Stimulated activated CD4-positive, alpha-beta T cell treated with anti-CD3 and anti-CD28 coated beads, Interleukin-1b, Interleukin-23, amount 100 ng/mL, for 1 hour (primary cell): ENCODE data around the gene CHAC1.

ENCODE experiments used
- DNase-seq, 2 donors: peaks; one replicate each; pipeline ENCODE4 v3.0.0-alpha.2; 2020; ENCODE audit warnings: low read depth in 2 of 2

CHAC1 gene

DNA sequence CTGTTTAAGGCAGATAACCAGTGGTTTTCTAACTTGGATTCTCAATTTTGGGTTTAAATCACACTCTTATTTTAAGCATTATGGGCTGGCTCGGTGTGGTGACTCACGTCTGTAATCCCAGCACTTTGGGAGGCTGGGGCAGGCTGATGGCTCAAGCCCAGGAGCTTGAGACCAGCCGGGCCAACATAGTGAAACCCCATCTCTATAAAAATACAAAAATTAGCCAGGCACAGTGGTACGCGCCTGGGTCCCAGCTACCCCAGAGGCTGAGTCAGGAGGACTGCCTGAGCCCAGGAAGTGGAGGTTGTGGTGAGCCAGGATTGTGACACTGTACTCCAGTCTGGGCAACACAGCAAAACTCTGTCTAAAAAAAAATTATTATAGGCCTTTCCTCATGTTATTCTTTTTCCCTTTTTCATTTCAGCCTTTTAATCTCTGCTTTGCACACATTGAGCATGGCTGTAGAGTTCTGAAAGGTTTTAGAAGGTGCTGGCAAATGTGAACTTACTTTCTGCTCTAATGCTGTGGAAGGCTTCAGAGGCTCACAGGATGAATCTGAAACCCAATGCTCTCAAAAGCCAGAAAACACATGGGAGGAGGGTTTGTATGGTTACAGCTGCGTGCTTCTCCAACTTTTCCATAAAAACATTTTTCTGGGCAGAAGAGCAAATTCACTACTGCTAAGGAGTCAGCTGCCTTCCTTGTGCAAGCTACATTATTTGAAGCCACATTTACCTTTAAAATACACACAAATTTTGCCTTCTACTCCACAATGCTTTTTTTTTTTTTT is 32.5 kb downstream of the CHAC1 start:
- no peak for DNase-seq

DNA sequence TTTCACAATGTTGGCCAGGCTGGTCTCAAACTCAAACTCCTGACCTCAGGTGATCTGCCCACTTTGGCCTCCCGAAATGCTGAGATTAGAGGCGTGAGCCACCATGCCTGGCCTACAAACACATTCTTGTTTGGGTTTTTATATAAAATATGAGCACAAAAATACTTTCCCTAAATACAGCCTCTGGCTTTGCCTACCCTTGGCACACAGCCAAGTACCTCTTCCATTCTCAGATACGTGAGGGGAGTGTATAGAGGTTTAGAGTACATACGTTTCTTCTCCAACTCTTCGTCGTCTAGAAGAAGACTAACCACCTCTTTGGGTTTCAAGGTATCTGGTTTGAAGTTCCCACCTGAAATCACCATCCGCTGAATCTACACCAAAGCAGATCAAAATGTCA is 33.5 kb downstream of the CHAC1 start:
- no peak for DNase-seq

DNA sequence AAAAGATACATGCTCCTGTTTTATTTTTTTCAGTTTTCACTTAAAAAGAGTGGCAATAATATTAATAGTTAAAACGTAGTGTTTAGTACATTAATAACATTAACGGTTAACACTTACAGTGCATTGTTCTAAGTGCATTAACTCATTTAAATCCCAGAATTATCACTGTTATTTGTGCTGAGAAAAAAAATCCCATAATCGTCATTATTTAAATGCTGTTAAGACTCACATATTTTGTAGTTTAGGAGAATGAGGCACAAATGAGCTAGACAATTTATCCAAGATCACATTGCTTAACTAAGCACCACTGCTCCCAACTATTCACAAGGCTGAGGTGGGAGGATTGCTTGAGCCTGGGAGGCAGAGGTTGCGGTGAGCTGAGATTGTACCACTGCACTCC is 34.9 kb downstream of the CHAC1 start:
- no peak for DNase-seq

DNA sequence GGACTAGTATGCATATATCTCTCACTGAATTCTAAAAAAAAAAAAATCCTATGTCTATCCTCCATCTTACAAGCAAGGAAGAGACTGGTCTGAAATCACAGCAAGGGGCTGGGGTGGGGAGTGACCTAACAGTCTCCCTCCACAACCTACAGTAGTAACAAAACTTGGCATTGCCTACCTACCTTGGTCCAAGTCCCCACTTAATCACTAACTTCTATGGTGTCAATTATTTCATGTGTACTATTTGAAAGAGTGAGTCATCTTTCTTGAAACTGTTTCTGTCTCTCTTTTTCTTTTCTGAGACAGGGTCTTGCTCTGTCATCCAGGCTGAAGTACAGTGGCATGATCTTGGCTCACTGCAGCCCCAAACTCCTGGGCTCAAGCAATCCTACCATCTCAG is 36.8 kb downstream of the CHAC1 start:
- no peak for DNase-seq

DNA sequence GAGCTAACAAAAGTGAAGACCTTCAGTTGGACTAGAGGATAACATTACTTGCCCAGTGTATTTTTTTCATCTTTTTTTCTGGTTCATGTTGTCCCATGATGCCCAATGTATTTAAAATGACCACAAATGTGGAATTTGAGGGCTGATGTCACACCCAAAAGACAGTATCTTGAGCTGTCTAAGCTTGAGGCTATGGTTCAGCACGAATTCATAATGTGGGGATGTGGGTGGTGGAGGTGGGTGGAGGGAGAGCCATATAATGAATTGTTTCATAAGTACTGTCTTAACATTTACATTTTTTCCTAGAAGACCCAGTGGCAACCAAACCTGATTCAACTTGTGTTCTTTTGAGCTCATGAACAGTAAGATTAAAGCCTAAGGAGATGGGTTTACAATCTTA is 37.5 kb downstream of the CHAC1 start:
- DNase-seq = no peak

DNA sequence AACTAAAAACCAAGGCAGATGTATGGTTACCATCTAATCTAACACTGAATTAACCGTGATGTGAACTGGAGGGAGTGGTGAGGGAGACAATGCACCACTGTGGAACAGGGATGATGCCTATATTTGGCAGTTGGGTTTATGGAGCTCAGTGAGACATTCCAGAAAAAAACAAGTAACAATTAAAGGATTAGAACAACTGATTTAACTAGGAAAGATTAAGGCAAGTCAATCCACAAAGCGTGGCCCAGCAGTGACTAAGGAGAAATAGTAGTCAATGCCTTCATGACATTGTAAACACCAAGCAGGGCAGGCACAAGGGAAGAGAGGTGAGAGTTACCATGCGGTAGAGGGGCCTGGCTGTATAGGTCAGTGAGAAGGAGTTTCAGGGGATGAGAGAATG is 38.1 kb downstream of the CHAC1 start:
- DNase-seq = no peak

DNA sequence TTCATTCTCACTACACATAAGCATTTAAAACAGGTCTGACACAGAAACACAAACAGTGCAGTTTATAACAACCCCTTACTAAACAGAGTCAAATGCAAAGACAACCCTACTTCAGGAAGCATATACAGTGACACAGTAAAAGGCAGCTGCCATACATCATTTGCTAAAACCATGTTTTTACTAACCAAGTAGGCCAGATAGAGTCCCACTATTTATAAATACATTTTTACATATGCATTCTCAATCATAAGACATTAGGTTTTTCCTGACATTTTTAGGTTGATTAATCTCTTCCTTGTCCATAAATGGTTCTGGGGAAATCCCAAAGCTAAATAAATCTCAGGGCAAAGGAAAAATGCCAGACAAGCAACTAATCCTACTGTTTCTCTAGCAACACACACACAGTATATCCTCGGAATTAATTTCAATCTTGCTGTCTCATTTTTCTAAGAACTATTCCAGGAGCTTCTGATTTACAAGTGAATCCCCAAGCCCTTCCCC is 39.0 kb downstream of the CHAC1 start:
- DNase-seq = no peak

DNA sequence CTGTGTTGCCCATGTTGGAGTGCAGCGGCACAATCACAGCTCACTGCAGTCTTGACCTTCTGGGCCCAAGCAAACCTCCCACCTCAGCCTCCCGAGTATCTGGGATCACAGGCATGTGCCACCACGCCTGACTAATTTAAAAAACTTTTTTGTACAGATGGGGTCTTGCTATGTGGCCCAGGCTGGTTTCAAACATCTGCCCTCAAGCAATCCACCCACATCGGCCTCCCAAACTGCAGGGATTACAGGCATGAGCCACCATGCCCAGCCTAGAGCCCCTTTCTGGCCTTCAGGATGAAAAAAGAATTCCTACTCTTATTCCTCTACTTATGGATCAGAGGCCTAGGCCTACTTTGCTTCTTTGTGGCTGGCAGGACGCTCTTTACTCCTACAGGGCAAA is 39.6 kb downstream of the CHAC1 start:
- DNase-seq = no peak

DNA sequence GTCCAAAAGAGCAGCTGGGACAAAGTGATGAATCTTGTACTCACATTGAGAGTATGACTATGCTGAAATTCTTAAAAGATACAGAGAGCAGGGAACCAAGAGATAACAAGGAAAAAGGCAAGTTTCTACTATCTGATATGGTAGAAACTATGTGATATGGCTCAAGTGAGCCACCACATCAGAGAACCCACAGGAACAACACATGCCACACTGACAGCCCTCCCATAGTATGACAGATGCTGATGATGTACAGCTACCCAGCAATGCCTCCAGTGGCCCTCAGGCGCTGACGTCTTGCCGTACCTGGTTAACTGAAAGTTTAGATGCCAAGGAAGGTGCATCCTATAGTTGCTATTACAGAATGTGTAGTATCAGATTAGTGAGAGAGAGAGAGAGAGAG is 42.4 kb downstream of the CHAC1 start:
- no peak for DNase-seq

DNA sequence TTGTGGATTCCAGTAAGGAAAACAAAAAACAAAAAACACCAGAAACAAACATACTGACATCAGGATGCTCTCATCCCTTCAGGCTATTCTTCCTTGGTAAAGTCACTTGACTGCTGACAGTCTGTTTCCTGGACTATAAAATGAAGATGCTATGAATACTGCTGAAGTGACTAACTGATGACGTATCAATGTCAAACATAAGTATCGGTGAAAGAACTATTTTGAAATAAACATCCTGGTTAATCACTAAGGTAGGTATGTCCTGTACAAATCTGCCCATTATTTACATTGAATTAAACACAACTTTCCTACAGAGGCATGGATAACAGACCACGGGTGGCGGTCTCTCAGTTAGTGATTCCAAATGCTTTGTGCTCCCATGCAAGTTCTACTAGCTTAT is 45.9 kb downstream of the CHAC1 start:
- no peak for DNase-seq

DNA sequence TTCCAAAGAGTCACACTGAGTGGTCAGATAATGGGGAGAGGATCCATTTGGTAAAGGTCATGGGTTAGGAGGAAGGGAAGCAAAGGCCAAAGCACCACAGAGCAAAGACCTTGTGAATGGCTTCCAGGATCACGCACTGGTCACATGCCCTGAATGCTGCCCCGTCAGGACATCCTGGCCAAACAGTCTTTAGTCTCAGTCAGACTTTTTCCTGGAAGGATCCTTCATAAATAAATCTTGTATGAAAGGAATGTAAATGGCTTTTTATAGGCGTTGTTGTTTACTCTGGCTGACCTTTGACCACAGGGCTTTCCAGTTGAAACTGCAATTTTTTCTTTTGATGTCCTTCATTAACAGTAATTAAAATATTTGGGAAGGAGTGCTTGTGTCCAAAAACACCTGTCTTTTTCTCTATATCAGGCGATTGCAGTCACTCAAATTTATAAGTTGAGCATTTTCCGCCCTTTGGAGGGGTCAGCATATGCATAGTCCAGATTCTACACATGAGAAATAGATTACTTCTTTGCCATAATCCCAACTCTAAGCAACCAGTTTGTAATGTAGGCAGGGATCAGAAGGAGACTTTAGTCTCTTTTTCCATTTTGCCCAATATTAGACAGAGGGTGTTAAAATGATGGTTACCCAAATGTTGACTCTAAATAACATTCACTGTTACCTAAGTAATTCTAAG is 48.4 kb downstream of the CHAC1 start:
- DNase-seq = no peak

DNA sequence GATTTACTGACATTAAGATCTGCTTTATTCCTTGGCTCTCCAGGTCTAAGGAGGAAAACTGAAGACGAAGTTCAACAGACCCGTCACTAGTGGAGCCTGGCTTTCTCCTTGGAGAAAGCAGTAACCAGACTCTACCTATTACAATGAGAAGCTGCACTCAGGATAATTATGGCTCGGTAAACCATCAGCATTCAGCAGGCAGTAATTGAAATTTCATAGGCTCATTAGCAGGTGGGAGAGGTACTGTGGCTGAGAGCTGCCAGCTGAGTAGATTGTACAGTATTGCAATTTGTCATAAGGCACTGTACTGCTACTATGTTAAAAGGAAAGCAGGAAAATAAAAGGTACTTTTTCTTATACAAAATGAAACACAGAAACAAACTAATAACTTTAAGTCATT is 51.2 kb downstream of the CHAC1 start:
- DNase-seq = no peak
